HK-2 (cell line): ENCODE data around the gene TGFBR3.

ENCODE experiments used
- DNase-seq: peaks from one replicate; pipeline ENCODE4 v3.0.0-alpha.2; 2018; ENCODE audit not compliant: unreplicated experiment

TGFBR3 gene

GRCh38 chr1:91799159-91799558 lies 86.8 kb downstream of the TGFBR3 start:
- no peak for DNase-seq

GRCh38 chr1:91798740-91799139 lies 87.2 kb downstream of the TGFBR3 start:
- DNase-seq: no peak

GRCh38 chr1:91798241-91798648 lies 87.7 kb downstream of the TGFBR3 start:
- DNase-seq: no peak

- DNase-seq: no peak
These were observed 88.8 kb downstream of the TGFBR3 start for GRCh38 chr1:91797164-91797563.

- DNase-seq: no peak
These were observed 89.6 kb downstream of the TGFBR3 start for GRCh38 chr1:91796390-91796654.

- DNase-seq: no peak
These were observed 90.2 kb downstream of the TGFBR3 start for GRCh38 chr1:91795591-91796389.

GRCh38 chr1:91793877-91794276 lies 92.1 kb downstream of the TGFBR3 start:
- no peak for DNase-seq

- DNase-seq: no peak
These were observed 92.8 kb downstream of the TGFBR3 start for GRCh38 chr1:91793189-91793588.

- DNase-seq: no peak
These were observed 93.4 kb downstream of the TGFBR3 start for GRCh38 chr1:91792489-91793071.

- no peak for DNase-seq
These were observed 94.1 kb downstream of the TGFBR3 start for GRCh38 chr1:91791691-91792488.

- no peak for DNase-seq
These were observed 94.8 kb downstream of the TGFBR3 start for GRCh38 chr1:91791103-91791502.

GRCh38 chr1:91790392-91790791 lies 95.6 kb downstream of the TGFBR3 start:
- DNase-seq: no peak

GRCh38 chr1:91789273-91789997 lies 96.5 kb downstream of the TGFBR3 start:
- no peak for DNase-seq

- DNase-seq: no peak
These were observed 98.0 kb downstream of the TGFBR3 start for GRCh38 chr1:91787919-91788318.

GRCh38 chr1:91784616-91785015 lies 101.3 kb downstream of the TGFBR3 start:
- no peak for DNase-seq

- DNase-seq: no peak
These were observed 101.8 kb downstream of the TGFBR3 start for GRCh38 chr1:91784191-91784590.

- no peak for DNase-seq
These were observed 102.4 kb downstream of the TGFBR3 start for GRCh38 chr1:91783423-91784170.

GRCh38 chr1:91781901-91782622 lies 103.9 kb downstream of the TGFBR3 start:
- no peak for DNase-seq

GRCh38 chr1:91781371-91781825 lies 104.6 kb downstream of the TGFBR3 start:
- no peak for DNase-seq

- DNase-seq: peak; percentile 10
These were observed 106.4 kb downstream of the TGFBR3 start for GRCh38 chr1:91779548-91780021.

- DNase-seq: no peak
These were observed 107.0 kb downstream of the TGFBR3 start for GRCh38 chr1:91778964-91779363.
